GM12891 (cell line): ENCODE data around the gene SAMD4B.
"Not testable (repeated sequence)": the region's sequence is repeated elsewhere in the genome, so short reads cannot be mapped to it uniquely, and the experiment has no call there.

Source experiments
- DNase-seq: peaks from one replicate; pipeline ENCODE4 v3.0.0; 2011; ENCODE audit warnings: low spot score; ENCODE audit not compliant: insufficient read length
- FAIRE-seq: peaks from 2 replicates; lab custom pipeline; 2011; peaks lifted over from hg19 to GRCh38; lab: Jason Lieb, UNC
- PAX5 ChIP-seq: IDR thresholded peaks from 2 replicates; pipeline ENCODE4 v1.6.1; 2011; ENCODE audit warnings: low read length, moderate library complexity, mild to moderate bottlenecking; ENCODE audit not compliant: insufficient read depth, severe bottlenecking
- POLR2A ChIP-seq: IDR thresholded peaks from 2 replicates; pipeline ENCODE4 v1.6.1; 2011; ENCODE audit warnings: low read depth, low read length, control low read depth
- POLR2AphosphoS5 ChIP-seq: IDR thresholded peaks from 2 replicates; pipeline ENCODE4 v1.6.1; 2011; ENCODE audit warnings: low read depth, low read length, control low read depth
- POU2F2 ChIP-seq: IDR thresholded peaks from 2 replicates; pipeline ENCODE4 v1.6.1; 2011; ENCODE audit warnings: low read depth, mild to moderate bottlenecking, control low read depth, low read length, moderate library complexity
- SPI1 ChIP-seq: IDR thresholded peaks from 2 replicates; pipeline ENCODE4 v1.6.1; 2011; ENCODE audit warnings: low read depth, low read length, control low read depth
- TAF1 ChIP-seq: IDR thresholded peaks from 2 replicates; pipeline ENCODE4 v1.6.1; 2011; ENCODE audit warnings: low read depth, low read length, control low read depth

SAMD4B gene

DNA sequence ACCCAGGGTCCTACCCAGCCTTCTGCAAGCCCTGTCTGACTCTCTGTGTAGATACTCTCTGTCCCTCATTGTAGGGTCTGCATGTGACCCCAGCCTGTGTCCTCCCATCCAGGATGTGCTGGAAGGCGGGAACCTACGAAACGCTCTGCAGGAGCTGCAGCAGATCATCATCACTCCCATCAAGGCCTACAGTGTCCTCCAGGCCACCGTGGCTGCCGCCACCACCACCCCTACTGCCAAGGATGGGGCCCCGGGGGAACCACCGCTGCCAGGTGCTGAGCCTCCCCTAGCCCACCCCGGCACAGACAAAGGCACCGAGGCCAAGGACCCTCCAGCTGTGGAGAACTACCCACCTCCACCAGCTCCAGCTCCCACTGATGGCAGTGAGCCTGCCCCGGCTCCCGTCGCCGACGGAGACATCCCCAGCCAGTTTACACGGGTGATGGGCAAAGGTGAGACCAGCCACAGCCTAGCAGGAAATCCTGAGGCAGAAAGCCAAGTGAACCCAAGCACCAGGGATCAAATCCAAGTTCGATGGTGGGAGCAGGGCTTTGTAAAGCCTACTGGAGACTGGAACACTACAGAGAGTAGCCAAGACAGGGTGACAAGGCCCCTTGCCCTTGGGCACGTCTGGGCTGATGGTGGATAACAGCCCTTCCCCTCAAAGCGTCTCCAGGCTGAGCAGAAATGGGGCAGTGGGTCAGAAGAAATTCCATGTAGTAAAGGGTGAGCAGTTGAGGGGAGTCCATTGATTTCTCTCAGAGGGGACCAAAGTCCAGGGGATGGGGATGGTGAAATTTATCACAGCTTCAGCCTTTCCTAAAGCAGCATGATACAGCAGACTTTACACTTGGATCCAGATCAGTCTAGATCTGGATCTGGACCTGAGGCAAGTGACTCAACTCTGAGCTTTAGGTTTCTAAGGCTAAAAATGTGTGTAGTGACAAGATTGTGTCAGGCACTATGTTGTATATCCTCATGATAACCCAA lies 35.4 kb downstream of the SAMD4B start:
- DNase-seq (no peak), FAIRE-seq (no peak)
- no peak for TF ChIP-seq POLR2AphosphoS5
- TF ChIP-seq POLR2A, result no peak
- TF ChIP-seq SPI1, result no peak
- TF ChIP-seq TAF1, result no peak
- no peak for TF ChIP-seq PAX5

- DNase-seq, FAIRE-seq: not testable (repeated sequence)
Observed at GRCh38 chr19:39379366-39379765, 37.1 kb downstream of the SAMD4B start.

DNA sequence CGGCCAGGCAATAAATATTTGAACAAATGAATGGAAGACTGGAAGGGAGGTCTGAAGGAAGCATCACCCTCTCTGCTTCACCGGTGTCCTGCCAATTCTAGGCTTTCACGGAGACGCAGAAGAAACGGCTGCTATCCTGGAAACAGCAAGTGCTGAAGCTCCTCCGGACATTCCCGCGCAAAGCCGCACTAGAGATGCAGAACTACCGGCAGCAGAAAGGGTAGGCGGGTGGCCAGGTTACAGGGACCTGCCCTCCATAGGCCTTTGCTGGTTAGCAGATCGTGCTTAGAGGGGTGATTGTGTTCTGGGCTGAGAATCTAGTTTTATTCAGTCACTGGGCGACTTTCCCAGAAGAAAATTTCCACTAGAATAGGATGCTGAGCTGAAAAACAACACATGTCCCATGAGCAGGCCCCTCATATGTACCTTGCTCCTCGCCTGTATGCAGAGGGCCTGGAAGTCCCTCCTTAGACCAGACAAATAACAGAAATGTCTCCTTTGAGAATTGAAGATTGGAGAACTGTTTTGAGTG lies 37.7 kb downstream of the SAMD4B start:
- no peak for DNase-seq
- TF ChIP-seq TAF1, result no peak
- FAIRE-seq, result no peak

DNA sequence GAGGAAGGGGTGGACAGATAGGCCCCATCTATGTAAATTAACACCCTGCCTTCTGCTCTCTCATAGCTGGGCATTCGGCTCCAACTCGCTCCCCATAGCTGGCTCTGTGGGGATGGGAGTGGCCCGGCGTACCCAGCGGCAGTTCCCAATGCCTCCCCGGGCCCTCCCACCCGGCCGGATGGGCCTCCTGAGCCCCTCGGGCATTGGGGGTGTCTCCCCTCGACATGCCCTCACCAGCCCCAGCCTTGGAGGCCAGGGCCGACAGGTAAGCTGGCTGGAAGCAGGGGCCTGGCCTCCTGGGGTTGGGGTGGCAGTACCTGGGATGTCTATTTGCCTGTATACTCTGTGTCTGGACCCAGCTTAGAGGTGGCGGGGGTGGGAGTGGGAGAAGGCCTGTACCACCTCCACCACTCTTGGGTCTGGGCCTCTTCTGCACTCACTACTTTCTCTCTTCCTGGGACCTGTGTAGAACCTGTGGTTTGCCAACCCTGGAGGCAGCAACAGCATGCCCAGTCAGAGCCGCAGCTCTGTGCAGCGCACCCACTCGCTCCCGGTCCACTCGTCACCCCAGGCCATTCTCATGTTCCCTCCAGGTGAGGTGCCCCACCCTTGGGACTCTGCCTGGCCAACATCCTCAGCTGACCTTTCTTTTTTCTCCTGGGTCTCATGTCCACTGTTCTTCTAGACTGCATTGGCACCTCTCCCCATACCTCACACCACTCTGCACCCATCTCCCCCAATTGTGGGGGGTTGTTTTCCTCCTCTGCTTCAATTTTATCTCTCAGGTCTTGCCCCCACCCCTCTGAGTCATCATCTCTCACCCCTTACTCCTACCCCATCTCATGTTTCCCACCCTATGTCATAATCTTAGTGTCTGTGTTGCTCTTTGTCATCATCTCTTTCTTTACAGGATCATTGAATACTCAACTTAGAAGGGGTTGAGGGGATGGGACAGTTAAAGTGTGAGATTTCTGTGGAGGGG lies 38.6 kb downstream of the SAMD4B start:
- FAIRE-seq (no peak), DNase-seq (no peak)
- TF ChIP-seq POLR2AphosphoS5, result no peak
- TF ChIP-seq POU2F2, result no peak
- TF ChIP-seq SPI1, result no peak
- TF ChIP-seq POLR2A, result no peak
- no peak for TF ChIP-seq PAX5
- no peak for TF ChIP-seq TAF1

DNA sequence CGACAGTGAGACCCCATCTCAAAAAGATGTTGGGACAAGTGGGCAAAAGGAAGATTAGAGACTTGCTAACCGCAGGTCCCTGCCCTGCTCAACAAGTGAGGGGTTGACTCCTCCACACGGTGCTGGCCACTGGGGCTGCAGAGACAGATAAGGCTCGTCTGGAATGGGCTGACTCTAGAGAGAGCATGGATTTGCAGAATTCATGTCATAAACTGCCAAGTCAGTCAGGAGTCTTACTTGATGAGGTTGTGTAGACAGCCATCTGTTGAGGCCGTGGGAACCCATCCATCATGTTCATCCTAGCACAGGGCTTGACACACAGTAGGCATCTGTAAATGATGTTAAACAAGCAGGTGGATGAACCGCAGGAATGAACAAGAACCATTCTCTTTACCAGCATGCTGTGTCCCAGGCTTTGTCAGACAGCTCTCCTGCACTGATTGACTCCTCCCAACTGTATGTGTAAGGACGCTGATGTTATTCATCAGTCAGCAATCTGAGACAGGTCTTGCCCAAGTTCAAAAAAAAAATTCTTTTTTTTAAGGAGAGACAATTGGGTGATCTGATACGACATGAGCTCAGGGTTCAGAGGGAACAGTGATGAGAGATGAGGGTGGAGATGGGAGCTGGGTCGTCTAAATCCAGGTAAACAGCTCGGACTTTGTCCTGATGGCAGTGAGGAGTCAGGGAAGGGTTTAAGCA lies 39.8 kb downstream of the SAMD4B start:
- FAIRE-seq (no peak), DNase-seq (no peak)
- TF ChIP-seq SPI1 (no peak), POLR2AphosphoS5 (no peak), PAX5 (no peak), POU2F2 (no peak), POLR2A (no peak), TAF1 (no peak)

DNA sequence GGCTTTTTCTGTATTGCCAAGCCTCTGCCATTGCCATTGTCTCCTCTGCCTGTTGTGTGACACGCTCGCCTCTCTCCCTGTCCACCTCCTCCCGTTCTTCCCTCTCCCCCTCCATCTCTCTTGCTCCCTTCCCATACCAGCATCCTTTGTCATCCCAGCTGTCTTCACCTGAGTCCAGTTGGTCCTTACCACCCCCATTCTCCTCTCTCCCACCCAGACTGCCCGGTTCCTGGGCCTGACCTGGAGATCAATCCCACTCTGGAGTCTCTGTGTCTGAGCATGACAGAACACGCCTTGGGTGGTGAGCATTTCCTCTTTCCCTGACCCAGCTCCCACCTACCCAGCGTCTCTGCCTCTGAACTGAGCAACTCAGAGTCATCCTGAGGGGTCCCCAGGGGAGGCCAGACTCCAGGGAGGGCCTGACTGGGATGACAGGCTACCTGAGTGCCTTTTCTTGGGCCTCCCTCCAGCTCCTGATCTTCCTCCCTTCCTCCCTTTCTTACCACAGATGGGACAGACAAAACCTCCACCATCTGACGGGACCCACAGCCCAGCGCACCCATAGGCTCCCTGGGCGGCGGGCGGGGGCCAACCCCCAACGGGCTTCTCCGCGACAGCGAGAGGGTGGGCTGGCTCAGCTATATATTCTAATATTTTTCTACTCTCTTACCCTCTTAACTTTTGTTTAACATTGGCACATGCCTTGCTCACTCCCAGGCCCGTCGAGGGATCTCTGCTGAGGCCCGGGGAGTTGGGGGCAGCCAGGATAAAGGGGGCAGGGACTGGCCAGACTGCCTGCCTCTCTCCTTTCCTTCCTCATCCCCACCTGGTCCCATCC lies 41.0 kb downstream of the SAMD4B start:
- FAIRE-seq, result no peak
- TF ChIP-seq PAX5 (no peak), TAF1 (no peak), POU2F2 (no peak), POLR2AphosphoS5 (no peak), POLR2A (no peak), SPI1 (no peak)
- no peak for DNase-seq

- DNase-seq (no peak), FAIRE-seq (no peak)
- TF ChIP-seq POLR2A (no peak), POLR2AphosphoS5 (no peak), PAX5 (no peak)
Observed at GRCh38 chr19:39384839-39385568, 42.8 kb downstream of the SAMD4B start.

DNA sequence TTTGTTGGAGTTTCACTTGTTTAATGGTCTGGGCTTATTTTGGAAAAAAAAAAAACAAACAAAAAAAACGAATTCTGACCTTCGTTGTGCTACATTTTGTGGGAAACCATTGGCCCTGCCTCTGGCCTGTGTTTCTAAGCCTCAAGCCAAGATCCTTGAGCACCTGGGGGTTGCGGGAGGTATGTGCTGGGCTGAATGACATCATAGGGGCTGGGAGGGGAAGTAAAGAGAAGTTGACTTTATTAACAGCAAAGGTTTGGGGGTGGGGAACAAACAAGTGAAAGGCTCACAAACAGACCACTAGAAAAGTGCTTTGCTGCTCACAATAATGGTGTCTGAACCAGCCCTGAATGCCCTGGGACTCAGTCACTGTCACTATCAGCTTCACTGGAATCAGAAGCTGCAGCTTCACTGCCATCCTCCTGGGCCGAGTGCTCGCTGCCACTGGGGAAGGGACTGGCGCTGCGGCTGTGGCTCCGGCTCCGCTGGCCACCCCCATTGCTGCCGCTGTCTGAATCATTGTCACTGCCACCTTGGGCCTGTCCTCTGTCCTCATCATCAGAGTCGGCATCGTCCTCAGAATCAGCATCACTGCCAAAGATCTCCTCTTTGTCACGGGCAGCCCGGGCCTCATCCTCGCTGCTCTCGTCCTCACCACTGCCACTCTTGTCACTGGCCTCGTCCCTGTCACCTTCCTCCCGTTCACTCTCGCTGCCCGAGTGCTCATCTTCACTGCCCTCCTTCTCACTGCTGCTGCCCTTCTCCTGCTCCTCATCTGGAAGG lies 43.6 kb downstream of the SAMD4B start:
- FAIRE-seq, result no peak
- no peak for DNase-seq
- TF ChIP-seq POU2F2 (no peak), POLR2A (no peak), POLR2AphosphoS5 (no peak), PAX5 (no peak), TAF1 (no peak), SPI1 (no peak)
